GM18498 (cell line): ENCODE results near the gene LRRC3B.

ENCODE experiments used
- ATAC-seq: cut with Tn5 transposase; IDR thresholded peaks from one replicate; pipeline ENCODE4 v1.9.1; 2021; ENCODE audit warnings: mild to moderate bottlenecking, moderate library complexity; ENCODE audit not compliant: unreplicated experiment

LRRC3B gene

GRCh38 chr3:26630669-26631389 lies 8.3 kb downstream of the LRRC3B start:
- no peak for ATAC-seq

- ATAC-seq: no peak
Observed at GRCh38 chr3:26631390-26631738, 8.8 kb downstream of the LRRC3B start.

GRCh38 chr3:26634601-26635000 lies 12.0 kb downstream of the LRRC3B start:
- ATAC-seq: no peak

GRCh38 chr3:26636096-26636727 lies 13.6 kb downstream of the LRRC3B start:
- ATAC-seq: no peak

GRCh38 chr3:26637698-26638097 lies 15.1 kb downstream of the LRRC3B start:
- ATAC-seq: no peak

GRCh38 chr3:26638113-26638512 lies 15.5 kb downstream of the LRRC3B start:
- ATAC-seq: no peak

GRCh38 chr3:26639339-26639738 lies 16.8 kb downstream of the LRRC3B start:
- ATAC-seq: no peak

- ATAC-seq: no peak
Observed at GRCh38 chr3:26647078-26647477, 24.5 kb downstream of the LRRC3B start.

GRCh38 chr3:26648461-26648860 lies 25.9 kb downstream of the LRRC3B start:
- no peak for ATAC-seq

GRCh38 chr3:26652164-26652563 lies 29.6 kb downstream of the LRRC3B start:
- ATAC-seq: no peak

- no peak for ATAC-seq
Observed at GRCh38 chr3:26653811-26654425, 31.3 kb downstream of the LRRC3B start.

GRCh38 chr3:26655231-26655630 lies 32.7 kb downstream of the LRRC3B start:
- no peak for ATAC-seq

- no peak for ATAC-seq
Observed at GRCh38 chr3:26657348-26657976, 34.9 kb downstream of the LRRC3B start.

- no peak for ATAC-seq
Observed at GRCh38 chr3:26668171-26668570, 45.6 kb downstream of the LRRC3B start.

- ATAC-seq: no peak
Observed at GRCh38 chr3:26668696-26669095, 46.1 kb downstream of the LRRC3B start.

- no peak for ATAC-seq
Observed at GRCh38 chr3:26675336-26675735, 52.8 kb downstream of the LRRC3B start.

GRCh38 chr3:26681632-26682031 lies 59.1 kb downstream of the LRRC3B start:
- no peak for ATAC-seq

GRCh38 chr3:26682406-26682805 lies 59.8 kb downstream of the LRRC3B start:
- ATAC-seq: no peak

- no peak for ATAC-seq
Observed at GRCh38 chr3:26683902-26684301, 61.3 kb downstream of the LRRC3B start.

GRCh38 chr3:26687466-26687865 lies 64.9 kb downstream of the LRRC3B start:
- ATAC-seq: no peak

- ATAC-seq: no peak
Observed at GRCh38 chr3:26699553-26699952, 77.0 kb downstream of the LRRC3B start.

GRCh38 chr3:26703519-26703918 lies 80.9 kb downstream of the LRRC3B start:
- ATAC-seq: no peak
